Activated B cell treated with CpG ODN at 0.5 μM for 24 hours (primary cell): Measurements from ENCODE around the gene ZNF860. TPM values are rescaled to one million over a fixed set of nuclear protein-coding genes. Genes with fewer than 3 reads are reported as not detected.

Experiments
- ATAC-seq: fragments of 200-7000 bp; cut with Tn5 transposase; one replicate; pipeline ENCODE4 v1.10.0; 2021; ENCODE audit warnings: low read depth, mild to moderate bottlenecking, moderate library complexity
- CTCF ChIA-PET: fragments of 350-600 bp; sonication (Branson Sonifier 250); formaldehyde crosslinking; loops from one replicate; lab custom pipeline; 2021; ENCODE audit warnings: antibody characterized with exemption; lab: Charles Lee
- POLR2A ChIA-PET: fragments of 350-600 bp; sonication (Branson Sonifier 250); formaldehyde crosslinking; loops from one replicate; lab custom pipeline; 2021; ENCODE audit warnings: antibody characterized with exemption; lab: Charles Lee
- DNase-seq: peaks from one replicate; pipeline ENCODE4 v3.0.0; 2022
- H3K27ac Mint-ChIP-seq: one replicate; pipeline ENCODE4 v1.8.0; 2020; ENCODE audit warnings: mixed read lengths
- H3K27me3 Mint-ChIP-seq: one replicate; pipeline ENCODE4 v1.8.0; 2021; ENCODE audit warnings: mixed read lengths
- H3K36me3 Mint-ChIP-seq: one replicate; pipeline ENCODE4 v1.8.0; 2021; ENCODE audit warnings: low read depth, mixed read lengths
- H3K4me1 Mint-ChIP-seq: one replicate; pipeline ENCODE4 v1.8.0; 2021; ENCODE audit warnings: mixed read lengths
- H3K4me3 Mint-ChIP-seq: one replicate; pipeline ENCODE4 v1.8.0; 2020; ENCODE audit warnings: mild to moderate bottlenecking, mixed read lengths
- H3K9me3 Mint-ChIP-seq: one replicate; pipeline ENCODE4 v1.8.0; 2020; ENCODE audit warnings: mixed read lengths
- intact Hi-C: fragments of 100-400 bp; cut with micrococcal nuclease; formaldehyde crosslinking; loops from one replicate; pipeline ENCODE4 v1.15.1; 2024
- total RNA-seq: library from RNA; stranded (reverse); gene quantifications from 2 replicates; pipeline ENCODE4 v1.2.3, GENCODE V29; 2022
- TF ChIP-seq, protein P1 (sequence below): fragments of 200-600 bp; IDR thresholded peaks from one replicate; pipeline ENCODE4 v1.8.0; 2022; ENCODE audit warnings: antibody characterized with exemption, mild to moderate bottlenecking

ZNF860 gene
- total RNA-seq, 1 donor from 2014 or later = 19.1 TPM

DNA sequence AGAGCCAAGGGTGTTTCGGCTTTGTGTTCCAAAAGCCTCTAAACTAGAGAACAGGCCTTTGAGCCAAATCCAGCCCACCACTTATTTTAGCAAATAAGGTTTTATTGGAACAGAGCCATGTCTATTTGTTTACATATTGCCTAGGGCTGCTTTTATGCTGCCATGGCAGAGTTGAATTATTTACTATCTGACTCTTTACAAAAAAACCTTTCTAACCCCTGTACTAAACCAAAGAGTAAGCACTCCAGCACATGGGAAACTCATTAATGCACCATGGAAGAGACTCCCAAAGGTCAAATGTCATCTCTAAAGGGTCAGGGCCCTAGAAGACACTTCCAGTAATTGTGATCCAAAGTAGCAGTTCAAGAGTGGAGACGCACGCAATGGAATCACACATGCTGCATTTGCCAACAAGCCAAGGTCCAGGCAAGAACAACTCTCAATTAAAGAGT, 22.8 kb upstream of the ZNF860 start:
- DNase-seq = no peak
- peaks cover 19% of the 10 kb centered on the region for H3K36me3 Mint-ChIP-seq
- peak overlapping the region; percentile 78 for H3K4me3 Mint-ChIP-seq
- TF ChIP-seq, protein P1, sequence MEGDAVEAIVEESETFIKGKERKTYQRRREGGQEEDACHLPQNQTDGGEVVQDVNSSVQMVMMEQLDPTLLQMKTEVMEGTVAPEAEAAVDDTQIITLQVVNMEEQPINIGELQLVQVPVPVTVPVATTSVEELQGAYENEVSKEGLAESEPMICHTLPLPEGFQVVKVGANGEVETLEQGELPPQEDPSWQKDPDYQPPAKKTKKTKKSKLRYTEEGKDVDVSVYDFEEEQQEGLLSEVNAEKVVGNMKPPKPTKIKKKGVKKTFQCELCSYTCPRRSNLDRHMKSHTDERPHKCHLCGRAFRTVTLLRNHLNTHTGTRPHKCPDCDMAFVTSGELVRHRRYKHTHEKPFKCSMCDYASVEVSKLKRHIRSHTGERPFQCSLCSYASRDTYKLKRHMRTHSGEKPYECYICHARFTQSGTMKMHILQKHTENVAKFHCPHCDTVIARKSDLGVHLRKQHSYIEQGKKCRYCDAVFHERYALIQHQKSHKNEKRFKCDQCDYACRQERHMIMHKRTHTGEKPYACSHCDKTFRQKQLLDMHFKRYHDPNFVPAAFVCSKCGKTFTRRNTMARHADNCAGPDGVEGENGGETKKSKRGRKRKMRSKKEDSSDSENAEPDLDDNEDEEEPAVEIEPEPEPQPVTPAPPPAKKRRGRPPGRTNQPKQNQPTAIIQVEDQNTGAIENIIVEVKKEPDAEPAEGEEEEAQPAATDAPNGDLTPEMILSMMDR = no peak
- intact Hi-C loops = loop anchor here (1.0 to 10.0 kb wide), 4 partner anchors 10 to 1354 kb away; partner anchors contain the start of gene TGFBR2
- no peak for ATAC-seq
- ChIA-PET CTCF (interaction anchor here (2.8 kb wide), 1 partner anchor 23 kb away, joined by 13 read pairs; the partner anchor contains the start of genes OSBPL10 and ZNF860), POLR2A (interaction anchor here (4.0 to 4.1 kb wide), 2 partner anchors 13 to 24 kb away, joined by 22 to 29 read pairs; partner anchors contain the start of genes OSBPL10 and ZNF860)
- peaks cover 92% of the 10 kb centered on the region for H3K4me1 Mint-ChIP-seq
- peak overlapping the region; percentile 94 for H3K27ac Mint-ChIP-seq
- no peaks in the 10 kb centered on the region for H3K27me3 Mint-ChIP-seq
- H3K9me3 Mint-ChIP-seq = peaks cover 4% of the 10 kb centered on the region

DNA sequence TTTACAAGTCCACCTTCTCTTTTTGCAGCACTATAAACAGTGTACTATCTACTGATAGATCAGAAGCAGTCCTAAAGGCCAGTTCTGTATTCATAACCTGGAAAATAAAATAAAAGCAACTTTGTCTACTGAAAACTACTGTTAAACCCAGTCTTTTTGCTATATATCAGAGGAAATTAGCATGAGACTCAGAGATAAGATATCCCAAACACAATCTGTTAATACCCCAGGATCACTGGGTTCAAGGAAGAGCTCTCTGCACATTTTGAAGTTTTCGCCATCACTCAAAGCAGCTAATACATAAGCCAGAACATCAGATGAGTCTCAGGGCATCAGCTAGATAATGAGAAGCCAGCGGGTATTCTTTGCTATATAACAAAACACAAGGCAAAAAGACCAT, 22.3 kb upstream of the ZNF860 start:
- no peak for DNase-seq
- Mint-ChIP-seq H3K36me3 (peaks cover 23% of the 10 kb centered on the region), H3K4me3 (peak overlapping the region; percentile 78), H3K9me3 (peaks cover 4% of the 10 kb centered on the region), H3K27me3 (no peaks in the 10 kb centered on the region), H3K4me1 (peaks cover 92% of the 10 kb centered on the region), H3K27ac (peak overlapping the region; percentile 94)
- ChIA-PET POLR2A (interaction anchor here (2.0 to 4.1 kb wide), 3 partner anchors 13 to 23 kb away, joined by 5 to 29 read pairs (median 22); partner anchors contain the start of genes OSBPL10 and ZNF860), CTCF (interaction anchor here (2.8 kb wide), 1 partner anchor 23 kb away, joined by 13 read pairs; the partner anchor contains the start of genes OSBPL10 and ZNF860)
- intact Hi-C loops = loop anchor here (10.0 kb wide), 3 partner anchors 476 to 1354 kb away; partner anchors contain the start of gene TGFBR2
- TF ChIP-seq, protein P1 = no peak
- ATAC-seq = no peak

DNA sequence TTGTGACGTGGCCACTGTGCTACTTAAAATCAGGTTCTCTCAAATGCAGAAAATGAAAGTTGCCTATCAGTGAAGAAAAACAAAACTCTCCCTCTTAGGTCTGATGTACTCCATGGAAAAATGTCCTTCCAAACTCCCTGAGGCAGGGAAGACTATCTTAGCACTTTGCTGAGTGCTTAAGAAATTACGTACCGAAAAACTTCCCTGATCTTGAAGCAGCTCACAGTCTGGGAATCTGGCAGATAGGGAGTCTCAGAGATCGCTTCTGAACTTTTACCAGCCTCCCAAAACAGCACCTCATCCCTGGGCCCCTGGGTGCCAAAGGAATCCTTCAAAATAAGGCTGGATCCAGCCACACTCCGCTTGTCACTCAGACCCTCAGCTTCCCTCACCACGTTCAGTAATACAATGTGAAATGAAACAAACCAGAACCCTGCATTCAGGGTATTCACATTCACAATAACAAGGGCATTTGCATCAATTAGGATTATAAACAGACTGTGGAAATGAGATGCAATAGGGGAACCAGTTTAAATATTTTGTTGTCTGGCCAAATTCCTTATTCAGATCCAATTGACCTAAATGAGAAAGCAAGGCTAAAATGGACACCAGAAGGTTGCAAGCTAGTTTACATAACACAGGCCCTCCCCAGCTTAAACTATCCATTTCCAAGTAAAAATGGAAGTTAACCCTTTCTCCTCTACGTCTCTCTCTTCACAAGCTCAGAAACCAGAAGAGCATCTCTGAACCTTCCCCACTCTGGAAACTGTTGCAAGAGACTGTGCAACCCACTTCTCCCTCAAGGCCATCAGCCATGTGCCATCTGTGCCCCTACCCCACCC, 21.4 kb upstream of the ZNF860 start:
- POLR2A ChIA-PET = interaction anchor here (0.6 to 4.1 kb wide), 19 partner anchors 8 to 428 kb away, joined by 3 to 38 read pairs (median 6); partner anchors contain the start of genes OSBPL10, STT3B and ZNF860
- DNase-seq (no peak), ATAC-seq (peak; percentile 62)
- H3K9me3 Mint-ChIP-seq = peaks cover 4% of the 10 kb centered on the region
- H3K27ac Mint-ChIP-seq = peak overlapping the region; percentile 94
- peaks cover 18% of the 10 kb centered on the region for H3K36me3 Mint-ChIP-seq
- TF ChIP-seq, protein P1 = no peak
- H3K27me3 Mint-ChIP-seq = no peaks in the 10 kb centered on the region
- H3K4me3 Mint-ChIP-seq = peak overlapping the region; percentile 78
- CTCF ChIA-PET = interaction anchor here (1.3 to 2.8 kb wide), 4 partner anchors 11 to 184 kb away, joined by 4 to 13 read pairs (median 5); partner anchors contain the start of genes OSBPL10 and ZNF860
- H3K4me1 Mint-ChIP-seq = peaks cover 87% of the 10 kb centered on the region
- intact Hi-C loops = loop anchor here (1.0 to 10.0 kb wide), 8 partner anchors 8 to 1355 kb away; partner anchors contain the start of genes OSBPL10, TGFBR2 and ZNF860

DNA sequence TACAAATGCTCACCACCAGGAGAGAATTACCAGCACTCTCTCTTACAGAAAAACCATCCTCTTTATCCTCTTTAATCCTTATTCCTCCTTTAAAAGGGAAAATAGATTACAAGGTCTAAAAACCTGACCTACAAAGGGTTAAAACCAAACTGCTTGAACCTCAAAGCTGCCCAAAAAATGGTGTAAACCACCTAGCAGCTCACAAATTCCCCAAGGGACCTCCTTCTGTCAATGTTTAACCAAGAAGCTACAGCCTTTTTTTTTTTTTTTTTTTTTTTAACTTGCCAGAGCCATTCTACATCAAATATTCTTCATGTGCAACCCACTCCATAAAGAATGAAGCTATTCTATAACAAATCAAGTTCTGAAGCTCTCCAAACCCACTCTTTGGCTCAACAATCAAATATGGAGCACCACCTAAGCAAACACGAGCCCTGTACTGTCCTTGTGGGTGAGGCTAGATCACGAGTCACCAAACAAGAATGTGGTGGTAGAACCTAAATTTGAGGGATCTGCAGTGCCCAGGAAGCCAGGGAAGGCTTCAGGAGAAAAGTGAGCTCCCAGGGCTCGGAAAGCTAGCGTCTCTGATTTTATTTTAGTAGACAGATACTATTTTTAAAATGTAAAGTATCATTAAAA, 20.6 kb upstream of the ZNF860 start:
- Mint-ChIP-seq H3K36me3 (peaks cover 11% of the 10 kb centered on the region), H3K27ac (peak overlapping the region; percentile 94), H3K27me3 (no peaks in the 10 kb centered on the region), H3K4me1 (peaks cover 80% of the 10 kb centered on the region), H3K4me3 (peak overlapping the region; percentile 78), H3K9me3 (no peaks in the 10 kb centered on the region)
- DNase-seq (no peak), ATAC-seq (peak; percentile 66)
- TF ChIP-seq, protein P1 = no peak
- CTCF ChIA-PET = interaction anchor here (1.2 to 2.8 kb wide), 5 partner anchors 12 to 183 kb away, joined by 3 to 13 read pairs (median 4); partner anchors contain the start of genes OSBPL10 and ZNF860
- POLR2A ChIA-PET = interaction anchor here (0.6 to 4.1 kb wide), 18 partner anchors 9 to 428 kb away, joined by 3 to 38 read pairs (median 6); partner anchors contain the start of genes OSBPL10, STT3B and ZNF860
- intact Hi-C loops = loop anchor here (1.0 to 2.0 kb wide), 6 partner anchors 7 to 44 kb away; partner anchors contain the start of genes OSBPL10 and ZNF860
